NCI-H2107 treated with DMSO at 0.1 percent for 48 hours (cell line): Measurements from ENCODE around the gene S100A16.
"Not testable (repeated sequence)": the region's sequence is repeated elsewhere in the genome, so short reads cannot be mapped to it uniquely, and the experiment has no call there.

Experiments used
- DNase-seq: peaks from one replicate; lab custom pipeline; 2025; ENCODE audit not compliant: unreplicated experiment; lab: John Stamatoyannopoulos, UW

Gene S100A16

DNA sequence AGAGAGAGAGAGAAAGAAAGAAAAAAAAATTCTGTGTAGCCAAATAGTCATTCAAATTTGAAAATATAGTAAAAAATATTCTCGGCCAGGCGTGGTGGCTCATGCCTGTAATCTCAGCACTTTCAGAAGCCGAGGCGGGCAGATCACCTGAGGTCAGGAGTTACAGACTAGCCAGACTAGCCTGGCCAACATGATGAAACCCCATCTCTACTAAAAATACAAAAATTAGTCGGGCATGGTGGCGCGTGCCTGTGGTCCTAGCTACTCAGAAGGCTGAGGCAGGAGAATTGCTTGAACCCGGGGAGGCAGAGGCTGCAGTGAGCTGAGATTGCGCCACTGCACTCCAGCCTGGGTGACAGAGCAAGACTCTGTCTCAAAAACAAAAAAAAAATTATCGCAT, 24.9 kb downstream of the S100A16 start:
- DNase-seq = not testable (repeated sequence)

GRCh38 chr1:153587314-153587713, 25.6 kb downstream of the S100A16 start:
- DNase-seq = no peak

GRCh38 chr1:153586347-153586746, 26.6 kb downstream of the S100A16 start:
- peak; percentile 20 for DNase-seq

- no peak for DNase-seq
Observed at GRCh38 chr1:153585006-153585405, 27.9 kb downstream of the S100A16 start.

GRCh38 chr1:153583976-153584375, 29.0 kb downstream of the S100A16 start:
- no peak for DNase-seq

DNA sequence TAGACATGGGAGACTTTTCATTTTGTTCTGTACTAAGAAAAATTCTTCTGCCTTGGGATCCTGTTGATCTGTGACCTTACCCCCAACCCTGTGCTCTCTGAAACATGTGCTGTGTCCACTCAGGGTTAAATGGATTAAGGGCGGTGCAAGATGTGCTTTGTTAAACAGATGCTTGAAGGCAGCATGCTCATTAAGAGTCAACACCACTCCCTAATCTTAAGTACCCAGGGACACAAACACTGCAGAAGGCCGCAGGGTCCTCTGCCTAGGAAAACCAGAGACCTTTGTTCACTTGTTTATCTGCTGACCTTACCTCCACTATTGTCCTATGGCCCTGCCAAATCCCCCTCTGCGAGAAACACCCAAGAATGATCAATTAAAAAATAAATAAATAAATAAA, 29.4 kb downstream of the S100A16 start:
- not testable (repeated sequence) for DNase-seq

GRCh38 chr1:153582836-153583235, 30.1 kb downstream of the S100A16 start:
- not testable (repeated sequence) for DNase-seq

- no peak for DNase-seq
Observed at GRCh38 chr1:153578936-153579335, 34.0 kb downstream of the S100A16 start.

DNA sequence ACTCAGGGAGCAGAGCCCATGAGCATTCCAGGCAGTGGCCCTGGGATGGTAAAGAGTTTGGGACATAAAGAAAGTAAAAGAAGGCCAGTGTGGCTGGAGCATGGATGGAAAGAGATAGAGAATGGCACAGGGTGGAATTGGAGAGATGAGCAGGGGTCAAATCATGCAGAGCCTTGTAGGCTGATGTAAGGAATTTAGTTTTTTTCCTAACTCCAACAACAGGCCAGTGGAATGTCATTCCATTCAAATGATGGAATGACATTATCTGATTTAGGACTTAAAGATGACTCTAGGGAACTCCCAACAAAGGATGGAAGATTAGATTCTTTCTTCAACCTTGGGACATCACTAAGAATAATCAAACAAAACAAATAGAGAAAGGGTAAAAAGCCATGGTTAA, 34.4 kb downstream of the S100A16 start:
- no peak for DNase-seq

- DNase-seq = no peak
Observed at GRCh38 chr1:153577624-153578051, 35.3 kb downstream of the S100A16 start.

- DNase-seq = no peak
Observed at GRCh38 chr1:153577138-153577537, 35.8 kb downstream of the S100A16 start.

GRCh38 chr1:153575497-153575896, 37.4 kb downstream of the S100A16 start:
- DNase-seq = not testable (repeated sequence)

DNA sequence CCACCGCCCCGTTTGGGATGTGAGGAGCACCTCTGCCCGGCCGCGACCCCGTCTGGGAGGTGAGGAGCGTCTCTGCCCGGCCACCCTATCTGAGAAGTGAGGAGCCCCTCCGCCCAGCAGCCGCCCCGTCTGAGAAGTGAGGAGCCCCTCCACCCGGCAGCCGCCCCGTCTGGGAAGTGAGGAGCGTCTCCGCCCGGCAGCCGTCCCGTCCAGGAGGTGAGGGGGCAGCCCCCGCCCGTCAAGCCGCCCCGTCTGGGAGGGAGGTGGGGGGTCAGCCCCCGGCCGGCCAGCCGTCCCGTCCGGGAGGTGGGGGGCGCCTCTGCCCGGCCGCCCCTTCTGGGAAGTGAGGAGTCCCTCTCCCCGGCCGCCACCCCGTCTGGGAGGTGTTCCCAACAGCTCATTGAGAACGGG, 37.9 kb downstream of the S100A16 start:
- DNase-seq = not testable (repeated sequence)

DNA sequence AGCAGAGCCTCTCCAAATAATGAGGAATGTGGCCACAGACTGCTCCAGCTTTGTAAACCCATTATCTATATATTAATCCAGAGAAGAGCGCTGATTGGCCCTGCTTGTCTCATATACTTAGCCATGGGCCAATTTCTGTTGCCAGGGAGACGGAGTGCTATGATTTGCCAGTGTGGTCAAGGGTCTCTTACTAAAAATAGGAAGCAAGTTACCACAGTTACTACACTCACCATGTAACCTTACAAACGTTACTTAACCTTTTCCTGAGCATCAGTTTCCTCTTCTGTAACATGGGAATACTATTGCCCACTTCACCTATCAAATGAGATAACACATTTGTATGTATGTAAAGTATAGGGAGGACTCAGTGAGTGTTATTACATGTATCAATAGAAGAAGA, 39.6 kb downstream of the S100A16 start:
- DNase-seq = no peak

GRCh38 chr1:153572569-153573015, 40.3 kb downstream of the S100A16 start:
- peak; percentile 81 for DNase-seq

DNA sequence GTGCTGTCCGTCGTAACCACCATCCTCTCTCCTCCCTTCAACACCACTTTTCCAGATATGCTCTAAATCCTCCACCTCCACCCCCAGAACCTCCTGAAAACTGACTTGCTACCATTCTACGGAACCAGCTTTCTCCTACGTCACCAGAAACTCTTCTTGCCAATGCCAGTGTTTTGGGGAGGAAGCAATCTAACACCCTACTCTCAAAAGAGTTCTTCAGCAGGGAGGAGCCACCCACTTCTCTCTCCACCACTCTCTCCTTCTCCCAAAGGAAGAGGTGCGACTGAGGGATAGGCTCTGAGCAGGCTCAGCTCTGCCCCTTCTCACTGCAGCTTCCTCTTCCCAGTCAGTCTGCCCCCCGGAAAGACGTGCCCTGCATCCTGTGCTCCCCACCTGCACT, 41.2 kb downstream of the S100A16 start:
- DNase-seq = no peak

DNA sequence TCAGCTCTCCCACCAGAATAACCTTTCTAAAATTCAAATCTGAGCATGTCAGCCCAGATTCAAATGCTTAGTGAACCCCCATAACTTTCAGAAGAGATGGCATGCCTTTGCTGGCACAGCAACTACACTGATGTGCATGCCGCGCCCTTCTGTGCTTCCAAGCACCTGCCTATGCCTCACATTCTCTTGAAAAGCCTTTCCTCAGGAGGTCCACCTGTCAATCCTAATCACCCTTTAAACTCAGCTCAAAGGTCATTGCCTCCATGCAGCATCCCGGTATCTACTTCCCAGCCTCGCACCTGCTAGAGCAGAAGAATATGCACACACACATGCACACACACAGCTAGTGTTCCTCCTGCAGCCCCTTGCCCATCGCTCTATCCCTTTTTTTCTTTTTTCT, 42.1 kb downstream of the S100A16 start:
- DNase-seq = no peak

- DNase-seq = no peak
Observed at GRCh38 chr1:153569465-153569864, 43.5 kb downstream of the S100A16 start.

GRCh38 chr1:153568367-153569099, 44.4 kb downstream of the S100A16 start:
- peak; percentile 92 for DNase-seq

DNA sequence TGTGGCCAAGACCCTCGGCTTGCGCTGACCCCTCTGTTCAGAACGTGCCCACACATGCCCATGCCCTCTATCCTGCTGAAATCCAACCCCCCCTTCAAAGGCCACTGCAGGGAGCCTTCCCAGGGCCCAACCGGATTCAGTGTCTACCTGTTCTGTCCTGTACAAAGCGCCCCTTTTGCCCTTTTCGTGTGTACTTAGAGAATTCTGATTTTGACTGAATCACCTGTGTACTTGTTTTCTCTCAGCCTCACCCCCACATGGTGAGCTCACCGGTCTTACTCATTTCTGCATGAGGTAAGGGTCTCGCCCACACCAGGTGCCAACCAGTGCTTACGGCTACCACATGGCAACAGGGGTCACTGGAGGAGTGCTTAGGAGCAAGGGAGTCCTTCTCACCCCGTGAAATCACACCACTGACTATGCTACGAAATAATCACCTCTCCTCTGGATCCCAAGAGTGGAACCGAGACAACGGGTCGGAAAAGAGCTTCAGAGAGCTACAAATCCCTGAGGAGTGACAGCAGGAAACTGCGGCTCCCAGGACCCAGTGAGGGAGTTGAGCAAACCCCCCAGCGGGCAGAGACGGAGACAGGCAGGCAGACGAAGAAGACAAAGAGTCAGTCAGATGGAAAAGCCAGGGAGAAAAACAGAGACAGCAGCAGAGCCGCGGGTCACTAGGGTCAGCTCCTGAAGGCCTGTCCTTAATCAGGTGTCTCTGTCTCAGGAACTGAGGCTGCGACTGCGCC, 45.1 kb downstream of the S100A16 start:
- DNase-seq = no peak

DNA sequence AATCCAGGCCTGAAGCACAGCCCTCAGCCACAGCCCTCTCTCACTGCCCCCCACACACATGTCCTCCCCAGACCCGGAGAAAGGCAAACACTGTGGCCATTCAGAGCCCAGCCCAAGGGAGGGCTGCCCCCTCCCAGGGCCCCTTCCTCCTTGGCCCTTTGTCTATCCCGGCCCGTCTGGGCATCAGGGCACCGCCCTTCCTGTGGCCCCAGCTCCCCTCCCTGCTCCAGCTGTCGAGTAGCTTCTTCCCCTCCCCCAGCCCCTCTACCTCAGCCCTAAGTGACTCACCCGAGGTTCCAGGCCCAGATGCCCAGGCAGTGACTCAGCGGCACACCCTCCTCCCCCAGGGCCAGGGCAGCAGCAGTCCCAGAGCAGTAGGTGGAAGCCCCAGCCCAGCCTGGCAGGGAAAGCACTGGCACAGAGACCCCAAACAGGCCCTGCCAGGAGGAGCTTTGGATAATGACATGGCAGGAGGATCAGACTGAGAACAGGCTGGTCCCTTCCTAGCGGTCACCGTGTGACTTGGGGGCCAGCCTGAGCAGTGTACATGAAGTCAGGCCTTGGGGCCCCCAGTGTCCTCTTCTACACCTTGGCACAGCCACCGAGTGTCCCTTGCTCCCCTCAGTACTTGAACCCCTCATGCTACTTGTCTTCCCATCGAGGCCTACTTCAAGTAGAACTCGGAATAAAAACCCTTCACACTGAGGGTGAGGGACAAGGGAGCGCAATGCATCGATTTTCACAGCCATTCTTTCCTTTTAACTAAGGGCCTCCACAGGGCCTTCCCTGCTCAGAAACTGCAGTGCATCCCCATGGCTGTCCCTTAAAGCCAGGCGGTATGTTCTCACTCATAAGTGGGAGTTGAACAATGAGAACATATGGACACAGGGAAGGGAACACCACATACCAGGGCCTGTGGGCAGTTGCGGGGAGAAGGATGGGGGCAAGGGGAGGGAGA, 46.2 kb downstream of the S100A16 start:
- DNase-seq = peak; percentile 64
